NCI-H1694 (cell line): ENCODE measurements around the gene ROS1.
"Not testable (repeated sequence)": the region's sequence is repeated elsewhere in the genome, so short reads cannot be mapped to it uniquely, and the experiment has no call there.

ENCODE experiments used
- DNase-seq: peaks from one replicate; lab custom pipeline; 2025; lab: John Stamatoyannopoulos, UW

ROS1 gene

DNA sequence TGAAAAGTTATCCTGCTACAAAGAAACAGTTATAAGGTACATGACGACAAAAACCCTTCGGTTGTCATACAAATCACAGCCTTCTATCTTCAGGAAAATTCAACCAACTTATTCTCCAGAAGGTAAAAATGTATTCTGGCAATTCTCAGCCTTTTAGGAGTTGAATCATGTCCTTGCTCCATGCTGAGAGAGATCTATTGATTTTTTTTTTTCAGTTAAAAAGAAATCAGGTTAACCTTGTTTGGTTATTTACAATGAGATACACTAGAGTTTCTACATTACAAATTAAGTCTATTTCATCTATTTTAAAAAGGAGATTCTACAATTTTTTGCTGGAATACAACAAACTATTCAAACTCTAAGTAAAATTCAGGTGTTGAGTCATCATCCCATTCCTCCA is 45.4 kb downstream of the ROS1 start:
- no peak for DNase-seq

DNA sequence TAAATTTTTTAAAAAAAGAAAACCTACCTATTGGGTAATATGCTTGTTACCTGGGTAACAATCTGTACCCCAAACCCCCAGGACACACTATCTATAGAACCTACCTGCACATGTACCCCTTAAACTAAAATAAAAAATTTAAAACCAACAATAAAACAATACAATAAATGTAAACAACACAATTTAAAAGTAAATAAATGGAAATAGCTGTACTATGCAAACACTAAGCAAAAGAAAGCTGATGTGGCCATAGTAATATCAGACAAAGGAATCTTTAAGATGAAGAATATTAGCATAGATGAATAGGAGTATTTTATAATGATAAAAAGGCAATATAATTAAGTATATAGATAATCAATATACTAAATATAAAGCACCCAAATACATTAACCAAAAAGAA is 50.3 kb downstream of the ROS1 start:
- no peak for DNase-seq

GRCh38 chr6:117373211-117373813 is 52.4 kb downstream of the ROS1 start:
- no peak for DNase-seq

DNA sequence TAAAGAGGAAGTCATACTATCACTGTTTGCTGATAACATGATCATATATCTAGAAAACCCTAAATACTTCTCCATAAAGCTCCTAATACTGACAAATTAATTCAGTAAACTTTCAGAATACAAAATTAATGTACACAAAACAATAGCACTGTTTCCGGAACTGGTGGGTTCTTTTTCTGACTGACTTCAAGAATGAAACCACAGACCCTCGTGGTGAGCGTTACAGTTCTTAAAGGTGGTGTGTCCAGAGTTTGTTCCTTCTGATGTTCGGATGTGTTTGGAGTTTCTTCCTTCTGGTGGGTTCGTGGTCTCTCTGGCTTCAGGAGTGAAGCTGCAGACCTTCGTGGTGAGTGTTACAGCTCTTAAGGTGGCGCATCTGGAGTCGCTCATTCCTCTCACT is 53.5 kb downstream of the ROS1 start:
- not testable (repeated sequence) for DNase-seq

DNA sequence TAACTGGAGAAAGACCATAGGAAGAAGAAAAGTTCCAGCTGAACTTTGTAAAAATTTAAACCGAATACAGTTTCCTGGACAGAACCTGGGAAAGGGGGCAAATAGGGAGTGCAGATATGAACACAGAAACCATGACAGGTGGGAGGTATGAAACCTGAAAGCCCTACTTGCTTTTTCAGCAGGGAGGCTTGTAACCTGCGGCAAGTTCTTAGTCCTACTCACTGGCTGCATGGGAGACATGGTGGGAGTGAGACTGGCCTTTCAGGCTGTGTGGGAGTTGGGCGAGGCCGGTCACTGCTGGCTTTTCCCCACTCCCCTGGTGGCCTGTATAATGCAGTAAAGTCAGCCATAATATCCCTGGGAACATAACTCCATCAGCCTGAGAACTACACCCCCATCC is 54.2 kb downstream of the ROS1 start:
- no peak for DNase-seq

GRCh38 chr6:117359581-117359980 is 66.2 kb downstream of the ROS1 start:
- DNase-seq: no peak

GRCh38 chr6:117354671-117355070 is 71.1 kb downstream of the ROS1 start:
- DNase-seq: no peak

- no peak for DNase-seq
Measured at GRCh38 chr6:117352466-117353081, 73.2 kb downstream of the ROS1 start.

DNA sequence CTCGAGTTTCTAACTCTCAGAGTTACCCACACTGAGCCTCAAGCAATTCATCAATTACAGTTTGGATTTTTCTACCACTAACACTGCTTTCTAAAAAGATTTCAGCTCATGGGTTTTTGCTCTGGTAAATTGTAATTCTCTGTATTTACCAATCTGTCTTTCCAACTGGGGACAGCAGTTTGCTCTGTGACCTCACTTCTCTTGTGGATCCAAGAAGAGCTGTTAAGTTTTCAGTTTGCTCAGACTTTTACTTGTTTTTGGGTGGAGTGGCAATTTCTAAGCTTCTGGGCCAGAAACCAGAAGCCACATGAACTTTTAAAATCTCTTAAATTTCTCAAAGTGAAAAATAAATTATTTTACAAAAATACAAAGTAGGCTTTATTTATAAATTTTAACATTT is 74.2 kb downstream of the ROS1 start:
- DNase-seq: no peak

- DNase-seq: no peak
Measured at GRCh38 chr6:117346142-117346930, 79.4 kb downstream of the ROS1 start.

GRCh38 chr6:117345292-117345610 is 80.5 kb downstream of the ROS1 start:
- no peak for DNase-seq

GRCh38 chr6:117344444-117345291 is 81.1 kb downstream of the ROS1 start:
- no peak for DNase-seq

DNA sequence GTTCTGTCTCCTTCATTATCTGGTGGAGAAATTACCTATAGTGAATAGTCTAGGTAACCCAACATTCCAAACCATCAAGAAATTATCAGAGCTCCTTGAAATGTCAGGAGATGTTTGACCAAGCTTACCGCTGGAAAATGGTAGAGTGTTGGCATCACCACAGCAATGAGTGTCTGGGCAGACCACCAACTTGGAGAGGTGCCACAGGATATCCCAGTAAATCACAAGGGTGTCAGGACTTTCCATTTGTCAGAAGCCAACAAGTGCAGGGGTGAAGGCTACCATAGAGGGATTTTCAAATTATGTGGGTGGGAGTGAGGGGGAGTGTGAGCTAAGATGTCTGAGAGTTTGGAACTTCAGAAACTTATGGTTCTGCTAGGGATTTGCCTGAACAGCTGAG is 87.2 kb downstream of the ROS1 start:
- no peak for DNase-seq

GRCh38 chr6:117329926-117330325 is 95.8 kb downstream of the ROS1 start:
- no peak for DNase-seq

DNA sequence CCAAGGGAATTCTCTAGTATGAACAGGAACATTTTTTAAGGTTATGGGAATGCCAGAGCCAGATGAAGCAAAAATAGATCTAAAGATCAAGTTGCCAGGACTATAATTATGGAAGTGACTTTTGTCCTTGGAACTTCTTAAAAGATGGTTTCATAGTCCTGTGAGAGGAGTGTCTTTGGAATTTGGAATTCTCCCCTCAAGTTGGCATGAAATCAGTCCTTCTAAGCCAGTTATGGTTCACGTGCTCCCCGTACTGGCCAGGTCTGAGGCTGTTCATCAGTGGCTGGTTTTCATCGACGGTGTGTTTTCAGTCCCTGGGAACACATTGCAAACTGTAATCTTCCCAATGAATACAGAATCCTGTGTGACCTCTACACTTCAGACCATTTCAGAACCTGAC is 97.2 kb downstream of the ROS1 start:
- no peak for DNase-seq

GRCh38 chr6:117328005-117328389 is 97.7 kb downstream of the ROS1 start:
- DNase-seq: no peak

DNA sequence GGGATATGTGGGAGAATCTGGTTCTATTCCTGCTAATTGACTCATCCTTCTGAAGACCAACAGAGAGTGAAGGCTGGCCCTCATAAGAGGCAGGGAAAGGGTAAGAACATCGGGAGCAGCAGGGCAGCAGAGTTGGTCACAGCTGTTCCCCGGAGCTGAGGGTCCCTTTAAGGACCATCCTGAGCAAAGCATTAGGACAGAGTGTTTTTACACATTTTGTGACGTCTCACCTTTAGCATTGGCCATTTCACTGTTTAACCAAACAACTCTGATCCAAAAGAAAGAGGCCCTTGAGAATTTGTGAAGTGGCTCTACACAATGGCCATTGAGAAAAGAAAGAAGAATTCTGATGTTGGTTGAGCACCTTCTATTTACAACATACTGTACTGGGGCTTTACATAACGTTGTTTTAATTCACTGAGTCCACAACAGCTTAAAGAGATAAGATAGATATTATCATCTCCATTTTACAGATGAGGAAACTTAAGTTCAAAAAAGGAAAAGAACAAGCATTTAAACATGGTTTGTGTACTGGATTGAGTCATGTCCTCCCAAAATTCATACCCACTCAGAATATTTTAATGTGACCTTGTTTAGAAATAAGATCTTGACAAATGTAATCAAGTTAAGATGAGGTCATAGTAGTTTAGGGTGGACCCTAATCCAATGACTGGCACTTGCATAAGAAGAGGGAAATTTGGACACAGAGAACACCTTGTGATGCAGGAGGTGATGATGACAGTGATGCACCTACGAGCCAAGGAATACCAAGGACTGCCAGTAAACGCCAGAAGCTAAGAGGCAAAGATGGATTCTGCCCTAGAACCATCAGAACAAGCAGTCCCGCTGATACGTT is 98.4 kb downstream of the ROS1 start:
- no peak for DNase-seq

DNA sequence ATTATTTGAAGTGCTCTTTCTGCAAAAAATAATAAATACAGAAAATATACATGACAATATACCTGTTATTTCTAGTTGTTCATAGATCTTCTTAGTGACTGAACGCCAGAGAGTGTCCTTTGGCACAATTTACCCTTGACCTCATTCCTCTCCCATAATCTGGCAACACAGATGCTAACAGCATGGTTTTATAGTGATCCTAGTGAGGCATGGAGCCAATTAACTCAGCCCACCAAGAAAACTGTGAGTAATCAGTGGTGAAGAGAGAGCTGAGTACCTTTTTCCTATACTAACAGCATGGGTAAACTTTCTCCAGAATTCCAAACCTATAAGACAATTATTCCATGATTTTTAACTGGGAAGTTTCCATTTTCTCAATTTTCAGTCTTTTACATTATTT is 99.3 kb downstream of the ROS1 start:
- no peak for DNase-seq

DNA sequence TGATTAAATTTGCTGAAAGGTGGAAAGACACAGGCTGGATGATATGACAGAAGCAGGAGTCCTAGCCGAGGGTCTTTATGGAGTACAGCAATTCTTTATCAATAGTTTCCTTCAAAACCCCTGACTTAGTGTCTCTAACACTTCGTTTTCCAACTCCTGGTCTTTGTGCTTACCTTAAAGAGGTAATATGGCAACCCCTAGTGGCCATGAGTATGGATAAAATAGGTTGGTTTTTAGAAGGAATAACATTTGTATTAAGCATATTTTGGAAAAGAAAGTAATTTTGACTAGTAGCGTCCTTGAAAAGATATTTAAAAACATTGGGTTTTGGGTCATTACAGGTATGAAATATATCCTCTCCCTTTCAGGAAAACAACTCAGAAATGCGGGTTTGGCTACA is 108.5 kb downstream of the ROS1 start:
- DNase-seq: no peak

GRCh38 chr6:117311726-117312125 is 114.0 kb downstream of the ROS1 start:
- DNase-seq: no peak

GRCh38 chr6:117311310-117311709 is 114.4 kb downstream of the ROS1 start:
- DNase-seq: no peak

GRCh38 chr6:117309611-117310010 is 116.1 kb downstream of the ROS1 start:
- no peak for DNase-seq
